OCI-LY7 (cell line): ENCODE results near the gene ADAM12. TPM values are rescaled to one million over a fixed set of nuclear protein-coding genes. Genes with fewer than 3 reads are reported as not detected.

ENCODE experiments used
- BruUV-seq: library from RNA; stranded (reverse); fragments of 400-500 nt; replicated peaks from 2 replicates; lab custom pipeline; 2021; lab: Mats Ljungman, UMichigan
- CTCF ChIA-PET: fragments of 300-600 bp; sonication (Branson Sonifier 250); formaldehyde crosslinking; loops from one replicate; lab custom pipeline; 2022; ENCODE audit warnings: antibody characterized with exemption; ENCODE audit not compliant: unreplicated experiment; lab: Charles Lee
- POLR2A ChIA-PET: fragments of 300-600 bp; sonication (Branson Sonifier 250); formaldehyde crosslinking; loops from one replicate; lab custom pipeline; 2022; ENCODE audit warnings: antibody characterized with exemption; lab: Charles Lee
- DNase-seq: peaks from one replicate; pipeline ENCODE4 v3.0.0-alpha.2; 2015; ENCODE audit warnings: low spot score
- H2AFZ ChIP-seq: fragments of 200-600 bp; sonication (generic), shearing (Covaris generic); 2 replicates; pipeline ENCODE4 v1.6.1; 2014; ENCODE audit warnings: mild to moderate bottlenecking, antibody characterized with exemption, low read length, moderate library complexity
- H3K27ac ChIP-seq: fragments of 200-600 bp; sonication (generic); 2 replicates; pipeline ENCODE4 v1.5.1; 2014; ENCODE audit warnings: mixed run types, low read depth, mild to moderate bottlenecking, moderate library complexity, low read length, inconsistent platforms; ENCODE audit not compliant: poor library complexity, severe bottlenecking
- H3K36me3 ChIP-seq: fragments of 200-600 bp; sonication (generic); 2 replicates; pipeline ENCODE4 v1.6.1; 2014; ENCODE audit warnings: mild to moderate bottlenecking, antibody characterized with exemption, low read length, moderate library complexity, mixed read lengths; ENCODE audit not compliant: insufficient read depth
- H3K4me1 ChIP-seq: fragments of 200-600 bp; sonication (generic); 2 replicates; pipeline ENCODE4 v1.5.1; 2014; ENCODE audit warnings: mild to moderate bottlenecking, low read length; ENCODE audit not compliant: insufficient read depth, poor library complexity, severe bottlenecking
- H3K4me2 ChIP-seq: fragments of 200-600 bp; sonication (generic); 2 replicates; pipeline ENCODE4 v1.6.1; 2014; ENCODE audit warnings: mild to moderate bottlenecking, low read length
- H3K4me3 ChIP-seq: fragments of 200-600 bp; sonication (generic); 2 replicates; pipeline ENCODE4 v1.5.1; 2014; ENCODE audit warnings: mild to moderate bottlenecking, low read depth, low read length; ENCODE audit not compliant: poor library complexity, severe bottlenecking
- H3K79me2 ChIP-seq: fragments of 200-600 bp; sonication (generic); 2 replicates; pipeline ENCODE4 v1.6.1; 2016; ENCODE audit warnings: low read depth, mild to moderate bottlenecking, low read length, moderate library complexity, mixed read lengths; ENCODE audit not compliant: insufficient read depth
- H3K9me2 ChIP-seq: fragments of 200-600 bp; sonication (generic); 2 replicates; pipeline ENCODE4 v1.6.1; 2016; ENCODE audit warnings: mild to moderate bottlenecking, low read length, mixed read lengths; ENCODE audit not compliant: insufficient read depth
- H3K9me3 ChIP-seq: fragments of 200-600 bp; sonication (generic); 2 replicates; pipeline ENCODE4 v1.6.1; 2014; ENCODE audit warnings: mild to moderate bottlenecking, mixed run types, low read length, mixed read lengths
- H4K20me1 ChIP-seq: fragments of 200-600 bp; sonication (generic); 2 replicates; pipeline ENCODE4 v1.6.1; 2014; ENCODE audit warnings: mild to moderate bottlenecking, antibody characterized with exemption, low read length, moderate library complexity, mixed read lengths; ENCODE audit not compliant: insufficient read depth
- EZH2phosphoT487 ChIP-seq: fragments of 200-600 bp; sonication (generic); IDR thresholded peaks from 2 replicates; pipeline ENCODE4 v1.6.1; 2018; ENCODE audit warnings: low read depth, borderline replicate concordance, mild to moderate bottlenecking, mixed run types, antibody characterized with exemption, low read length, moderate library complexity, mixed read lengths
- intact Hi-C: fragments of 100-400 bp; cut with micrococcal nuclease; formaldehyde crosslinking; loops from one replicate; pipeline ENCODE4 v1.10.0; 2022; ENCODE audit not compliant: unreplicated experiment
- total RNA-seq, 2 experiments: library from RNA; depleted of rRNA in 1 of 2; stranded (reverse); fragments of >200 nt in 1 of 2; shearing (Covaris generic) in 1 of 2; gene quantifications; 2 replicates each; pipeline ENCODE4 v1.2.3, GENCODE V29; 2014 to 2022
- TF ChIP-seq, protein P1 (sequence below): fragments of 200-600 bp; sonication (generic); conservative IDR thresholded peaks from 2 replicates; pipeline ENCODE4 v1.5.1; 2014; ENCODE audit warnings: mild to moderate bottlenecking, antibody characterized with exemption, low read length, moderate library complexity, mixed read lengths

The ADAM12 gene
- total RNA-seq, 2 experiments from 2014 or later = 0.06 TPM; not detected in 1

DNA sequence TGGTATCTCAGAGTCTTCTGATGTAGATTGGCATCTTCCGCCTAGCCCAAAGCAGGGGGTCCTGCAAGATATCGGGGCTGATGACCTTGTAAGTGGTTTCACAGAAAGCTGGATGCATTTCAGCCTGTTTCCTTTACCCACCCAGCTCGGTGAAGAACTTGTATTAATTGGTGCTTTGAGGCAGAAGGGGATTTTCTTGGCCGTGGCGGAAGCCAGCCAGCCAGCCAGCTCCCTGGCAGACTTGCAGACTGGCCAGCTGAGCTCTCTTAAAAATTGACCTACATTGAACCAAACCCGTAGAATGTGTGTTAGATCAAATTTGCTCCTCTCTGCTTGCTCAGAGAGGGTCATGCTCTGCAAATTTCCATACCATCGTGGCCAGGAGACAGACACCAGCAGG is 218.4 kb downstream of the ADAM12 start:
- DNase-seq = no peak
- no peaks in the 10 kb centered on the region for H3K9me3 ChIP-seq
- no peaks in the 10 kb centered on the region for H4K20me1 ChIP-seq
- no TSS peak for BruUV-seq
- ChIA-PET CTCF (no interaction called here), POLR2A (no interaction called here)
- no peaks in the 10 kb centered on the region for H3K9me2 ChIP-seq
- no peaks in the 10 kb centered on the region for H3K79me2 ChIP-seq
- H3K4me1 ChIP-seq = no peaks in the 10 kb centered on the region
- H2AFZ ChIP-seq = no peak overlapping the region
- H3K27ac ChIP-seq = no peak overlapping the region
- no peak for TF ChIP-seq EZH2phosphoT487
- TF ChIP-seq, protein P1, sequence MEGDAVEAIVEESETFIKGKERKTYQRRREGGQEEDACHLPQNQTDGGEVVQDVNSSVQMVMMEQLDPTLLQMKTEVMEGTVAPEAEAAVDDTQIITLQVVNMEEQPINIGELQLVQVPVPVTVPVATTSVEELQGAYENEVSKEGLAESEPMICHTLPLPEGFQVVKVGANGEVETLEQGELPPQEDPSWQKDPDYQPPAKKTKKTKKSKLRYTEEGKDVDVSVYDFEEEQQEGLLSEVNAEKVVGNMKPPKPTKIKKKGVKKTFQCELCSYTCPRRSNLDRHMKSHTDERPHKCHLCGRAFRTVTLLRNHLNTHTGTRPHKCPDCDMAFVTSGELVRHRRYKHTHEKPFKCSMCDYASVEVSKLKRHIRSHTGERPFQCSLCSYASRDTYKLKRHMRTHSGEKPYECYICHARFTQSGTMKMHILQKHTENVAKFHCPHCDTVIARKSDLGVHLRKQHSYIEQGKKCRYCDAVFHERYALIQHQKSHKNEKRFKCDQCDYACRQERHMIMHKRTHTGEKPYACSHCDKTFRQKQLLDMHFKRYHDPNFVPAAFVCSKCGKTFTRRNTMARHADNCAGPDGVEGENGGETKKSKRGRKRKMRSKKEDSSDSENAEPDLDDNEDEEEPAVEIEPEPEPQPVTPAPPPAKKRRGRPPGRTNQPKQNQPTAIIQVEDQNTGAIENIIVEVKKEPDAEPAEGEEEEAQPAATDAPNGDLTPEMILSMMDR = no peak
- no peak overlapping the region for H3K4me2 ChIP-seq
- intact Hi-C loops = no loop called here
- no peak overlapping the region for H3K4me3 ChIP-seq
- H3K36me3 ChIP-seq = no peaks in the 10 kb centered on the region

DNA sequence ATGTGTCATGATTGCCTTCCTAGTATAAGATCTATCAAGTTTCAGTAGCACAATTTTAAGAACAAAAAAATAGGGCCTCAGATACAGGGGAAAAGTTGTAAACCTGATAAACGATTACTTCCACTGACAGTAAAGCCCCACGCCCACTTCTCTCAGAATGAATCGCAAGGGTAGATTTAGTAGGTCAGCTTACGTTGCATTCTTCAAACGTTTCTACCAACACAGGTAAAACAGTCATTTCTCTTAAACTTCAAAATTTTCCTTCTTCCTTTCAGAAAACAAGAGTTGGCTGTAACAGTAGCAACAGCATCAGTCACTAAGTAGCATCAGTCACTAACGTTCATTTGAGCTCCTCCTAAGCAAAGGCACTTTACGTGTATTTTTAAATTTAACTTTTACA is 221.5 kb downstream of the ADAM12 start:
- no peak for TF ChIP-seq EZH2phosphoT487
- TF ChIP-seq, protein P1 = no peak
- no peaks in the 10 kb centered on the region for H3K9me2 ChIP-seq
- no TSS peak for BruUV-seq
- no peaks in the 10 kb centered on the region for H3K4me1 ChIP-seq
- intact Hi-C loops = no loop called here
- ChIA-PET POLR2A (no interaction called here), CTCF (no interaction called here)
- no peak for DNase-seq
- no peaks in the 10 kb centered on the region for H3K9me3 ChIP-seq
- no peak overlapping the region for H3K4me3 ChIP-seq
- no peaks in the 10 kb centered on the region for H4K20me1 ChIP-seq
- H3K27ac ChIP-seq = no peak overlapping the region
- H3K79me2 ChIP-seq = no peaks in the 10 kb centered on the region
- no peak overlapping the region for H3K4me2 ChIP-seq
- no peak overlapping the region for H2AFZ ChIP-seq
- no peaks in the 10 kb centered on the region for H3K36me3 ChIP-seq

DNA sequence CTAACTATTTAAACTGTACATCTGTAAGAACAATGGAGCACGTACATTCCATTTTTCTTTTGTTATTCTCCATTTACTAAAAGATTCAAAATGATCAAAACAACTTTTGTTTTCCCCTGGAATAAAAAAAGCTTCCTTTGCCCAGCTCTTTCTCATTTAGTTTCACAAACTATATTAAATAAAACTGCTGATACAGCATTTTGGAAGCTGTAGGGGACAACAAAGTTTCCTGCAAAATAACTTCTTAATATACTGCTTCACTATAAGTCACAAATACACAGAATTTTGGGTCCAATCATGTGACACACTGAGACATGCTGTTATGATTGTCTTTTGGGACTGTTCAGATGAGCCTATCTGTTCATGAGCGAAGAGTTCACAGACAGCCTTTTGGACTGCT is 222.4 kb downstream of the ADAM12 start:
- Histone ChIP-seq H3K79me2 (no peaks in the 10 kb centered on the region), H3K36me3 (no peaks in the 10 kb centered on the region), H2AFZ (no peak overlapping the region), H3K4me2 (no peak overlapping the region), H3K4me3 (no peak overlapping the region), H3K4me1 (no peaks in the 10 kb centered on the region), H3K27ac (no peak overlapping the region), H3K9me2 (no peaks in the 10 kb centered on the region), H3K9me3 (no peaks in the 10 kb centered on the region), H4K20me1 (no peaks in the 10 kb centered on the region)
- intact Hi-C loops = no loop called here
- BruUV-seq = no TSS peak
- ChIA-PET CTCF (no interaction called here), POLR2A (no interaction called here)
- DNase-seq = no peak
- TF ChIP-seq EZH2phosphoT487 = no peak
- TF ChIP-seq, protein P1 = no peak
